ENCODE measurements around the gene GNA14. TPM values are rescaled to one million over a fixed set of nuclear protein-coding genes. Genes with fewer than 3 reads are reported as not detected.
A peak's percentile ranks its signal among the peaks of the same experiment; 100 is the strongest.
"Not testable (repeated sequence)": the region's sequence is repeated elsewhere in the genome, so short reads cannot be mapped to it uniquely, and the experiment has no call there.

The GNA14 gene
- total RNA-seq, 2 experiments from 2014 or later = not detected

DNA sequence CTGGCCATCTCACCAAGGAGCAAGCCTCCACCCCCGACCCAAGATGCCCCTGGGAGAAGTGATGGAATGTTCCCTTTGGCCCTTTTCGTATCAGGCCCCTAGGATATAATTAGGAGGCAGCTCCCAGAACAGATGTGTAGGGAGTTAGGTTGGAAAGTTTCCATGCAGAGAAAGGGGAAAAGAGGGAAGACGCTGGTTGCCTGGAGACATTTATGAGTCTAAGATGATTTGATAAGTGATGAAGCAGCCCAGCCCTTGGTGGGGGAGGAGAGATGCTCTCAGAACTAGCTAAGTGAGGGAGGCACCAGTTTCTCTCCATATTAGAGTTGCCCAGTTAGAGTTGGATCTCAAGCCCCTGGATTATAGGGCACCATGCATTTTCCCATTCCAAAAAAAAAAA lies 137.5 kb downstream of the GNA14 start:
- no peaks in the 10 kb centered on the region for H3K36me3 Mint-ChIP-seq
- no peaks in the 10 kb centered on the region for H3K9me3 Mint-ChIP-seq
- no peak overlapping the region for H3K27ac Mint-ChIP-seq
- no peak for DNase-seq
- no peaks in the 10 kb centered on the region for H3K27me3 Mint-ChIP-seq
- H3K4me3 Mint-ChIP-seq = no peak overlapping the region
- no peaks in the 10 kb centered on the region for H3K4me1 Mint-ChIP-seq

DNA sequence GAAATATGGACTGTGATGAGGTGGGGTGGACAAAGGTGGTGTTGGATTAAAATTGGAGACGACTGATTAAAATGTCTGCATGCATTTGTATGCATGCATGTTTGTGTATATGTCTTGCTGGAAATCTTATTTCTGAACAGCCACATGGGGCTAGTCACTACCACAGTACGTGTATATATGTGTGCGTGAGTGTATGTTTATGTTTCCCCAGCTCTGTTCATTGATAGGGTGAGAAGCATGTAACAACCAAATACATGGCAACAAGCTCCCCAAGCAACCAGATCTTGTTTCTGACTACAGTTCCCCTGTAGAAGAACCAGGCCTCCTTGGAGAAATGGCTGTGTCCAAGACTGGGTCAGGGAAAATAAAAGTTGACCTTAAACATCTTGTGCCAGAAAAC lies 139.7 kb downstream of the GNA14 start:
- Mint-ChIP-seq H3K36me3 (no peaks in the 10 kb centered on the region), H3K4me1 (no peaks in the 10 kb centered on the region), H3K9me3 (no peaks in the 10 kb centered on the region), H3K27ac (no peak overlapping the region), H3K4me3 (no peak overlapping the region), H3K27me3 (no peaks in the 10 kb centered on the region)
- no peak for DNase-seq

- Mint-ChIP-seq H3K4me3 (no peak overlapping the region), H3K27me3 (no peaks in the 10 kb centered on the region), H3K9me3 (no peaks in the 10 kb centered on the region), H3K27ac (no peak overlapping the region), H3K4me1 (no peaks in the 10 kb centered on the region), H3K36me3 (no peaks in the 10 kb centered on the region)
- DNase-seq = no peak
Measured at GRCh38 chr9:77507212-77507961, 140.7 kb downstream of the GNA14 start.

DNA sequence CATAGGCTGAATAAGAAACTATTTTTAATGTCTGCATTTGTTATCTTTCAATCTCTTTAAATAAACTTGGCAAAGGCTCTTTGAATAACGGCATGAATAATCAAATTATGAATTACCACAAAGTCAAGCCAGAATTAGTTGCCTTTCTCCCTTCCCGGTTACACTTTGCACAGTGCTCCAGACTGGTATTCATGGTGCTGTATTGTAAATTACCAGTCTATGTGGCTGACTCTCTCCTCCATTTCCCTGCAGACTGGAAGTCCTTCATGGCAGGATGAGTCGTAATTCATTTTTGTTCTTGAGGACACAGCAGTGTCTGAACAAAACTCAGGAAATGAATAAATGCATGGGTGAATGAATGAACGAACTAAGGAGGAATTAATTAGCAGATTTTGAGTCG lies 142.9 kb downstream of the GNA14 start:
- Mint-ChIP-seq H3K27me3 (no peaks in the 10 kb centered on the region), H3K4me1 (no peaks in the 10 kb centered on the region), H3K9me3 (no peaks in the 10 kb centered on the region), H3K36me3 (no peaks in the 10 kb centered on the region), H3K4me3 (no peak overlapping the region), H3K27ac (no peak overlapping the region)
- no peak for DNase-seq

- H3K36me3 Mint-ChIP-seq = no peaks in the 10 kb centered on the region
- H3K27ac Mint-ChIP-seq = no peak overlapping the region
- H3K9me3 Mint-ChIP-seq = no peaks in the 10 kb centered on the region
- no peak for DNase-seq
- H3K4me1 Mint-ChIP-seq = no peaks in the 10 kb centered on the region
- H3K27me3 Mint-ChIP-seq = no peaks in the 10 kb centered on the region
- no peak overlapping the region for H3K4me3 Mint-ChIP-seq
Measured at GRCh38 chr9:77502568-77502967, 145.6 kb downstream of the GNA14 start.

DNA sequence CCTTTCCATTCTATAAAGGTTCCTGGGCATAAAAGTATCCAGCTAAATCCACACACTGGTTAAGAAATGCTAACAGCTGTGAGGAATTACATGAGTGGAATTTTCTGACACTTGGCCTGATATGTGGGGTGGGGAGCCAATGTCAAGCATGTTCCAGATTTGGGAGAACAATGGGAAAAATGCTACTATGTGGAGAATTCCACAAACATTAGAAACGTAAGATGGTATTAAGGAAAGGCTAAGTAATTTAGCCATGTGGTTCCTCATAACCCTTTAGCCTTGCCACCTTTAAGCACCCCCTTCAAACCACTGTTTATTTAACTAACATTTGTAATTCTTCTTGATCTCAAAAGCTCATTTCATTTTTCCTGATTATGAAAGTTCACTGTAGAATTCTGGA lies 149.2 kb downstream of the GNA14 start:
- Mint-ChIP-seq H3K36me3 (no peaks in the 10 kb centered on the region), H3K4me1 (no peaks in the 10 kb centered on the region), H3K27ac (no peak overlapping the region)

GRCh38 chr9:77497322-77498198 lies 150.6 kb downstream of the GNA14 start:
- Mint-ChIP-seq H3K27me3 (no peaks in the 10 kb centered on the region), H3K9me3 (no peaks in the 10 kb centered on the region), H3K27ac (no peak overlapping the region), H3K36me3 (no peaks in the 10 kb centered on the region), H3K4me1 (no peaks in the 10 kb centered on the region), H3K4me3 (no peak overlapping the region)
- no peak for DNase-seq

More for the DNA sequence above, 149.2 kb downstream of the GNA14 start:
- no peaks in the 10 kb centered on the region for H3K27me3 Mint-ChIP-seq
- no peak for DNase-seq
- no peaks in the 10 kb centered on the region for H3K9me3 Mint-ChIP-seq
- H3K4me3 Mint-ChIP-seq = no peak overlapping the region

DNA sequence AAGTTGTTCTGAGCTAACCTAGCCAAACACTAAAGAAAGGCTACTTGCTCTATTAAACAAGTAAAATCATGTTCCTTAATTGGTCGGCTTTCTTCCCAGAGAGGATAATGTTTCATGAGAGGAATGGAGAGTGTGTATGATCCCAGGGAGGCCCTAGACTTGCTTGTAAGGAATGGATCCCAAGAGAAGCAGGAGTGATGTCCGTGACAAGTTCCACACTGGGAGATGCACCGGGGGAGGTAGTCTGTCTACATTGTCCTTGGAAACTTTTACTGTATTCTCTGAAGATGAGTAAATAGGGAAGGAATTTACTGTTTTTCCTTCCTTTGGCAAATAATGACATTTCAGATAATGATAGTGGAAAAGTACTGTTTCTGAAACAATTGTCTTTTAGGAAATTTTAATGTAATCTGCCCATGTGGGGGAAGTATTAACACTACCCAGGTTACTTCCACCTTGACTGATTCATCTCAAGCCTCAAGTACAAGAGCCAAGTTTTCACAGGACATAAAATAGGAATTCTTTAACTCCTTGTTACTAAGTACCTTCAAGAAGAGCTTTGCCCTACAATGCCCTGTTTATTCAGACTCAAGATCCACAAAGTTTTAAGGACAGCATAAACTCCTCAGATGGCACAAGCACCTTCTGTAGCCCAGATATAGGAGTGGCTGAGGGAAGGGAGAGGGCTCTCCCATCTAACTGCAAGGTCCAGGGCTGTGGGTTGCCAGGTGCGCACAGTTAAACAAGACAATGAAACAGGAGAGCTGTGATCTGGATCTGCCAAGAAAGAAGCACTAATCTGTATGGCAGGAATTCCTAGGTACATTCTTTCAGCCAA lies 152.1 kb downstream of the GNA14 start:
- Mint-ChIP-seq H3K27me3 (no peaks in the 10 kb centered on the region), H3K4me3 (no peak overlapping the region), H3K27ac (no peak overlapping the region), H3K4me1 (no peaks in the 10 kb centered on the region), H3K9me3 (peaks cover 2% of the 10 kb centered on the region), H3K36me3 (no peaks in the 10 kb centered on the region)
- DNase-seq = no peak

- H3K36me3 Mint-ChIP-seq, H3K4me1 Mint-ChIP-seq, H3K27me3 Mint-ChIP-seq, H3K27ac Mint-ChIP-seq, H3K4me3 Mint-ChIP-seq, DNase-seq: not testable (repeated sequence)
- H3K9me3 Mint-ChIP-seq = peaks cover 13% of the 10 kb centered on the region
Measured at GRCh38 chr9:77490279-77490678, 157.8 kb downstream of the GNA14 start.

- H3K27ac Mint-ChIP-seq, H3K4me1 Mint-ChIP-seq, H3K36me3 Mint-ChIP-seq, H3K27me3 Mint-ChIP-seq: not testable (repeated sequence)
- peak; percentile 5 for DNase-seq
- peaks cover 13% of the 10 kb centered on the region for H3K9me3 Mint-ChIP-seq
- H3K4me3 Mint-ChIP-seq = peak overlapping the region; percentile 77
Measured at GRCh38 chr9:77489405-77490163, 158.5 kb downstream of the GNA14 start.

GRCh38 chr9:77488439-77489126 lies 159.5 kb downstream of the GNA14 start:
- DNase-seq = no peak
- Mint-ChIP-seq H3K36me3 (peaks cover 7% of the 10 kb centered on the region), H3K4me1 (peaks cover 8% of the 10 kb centered on the region), H3K27ac (no peak overlapping the region), H3K9me3 (peaks cover 13% of the 10 kb centered on the region), H3K27me3 (no peaks in the 10 kb centered on the region), H3K4me3 (peak overlapping the region; percentile 77)

DNA sequence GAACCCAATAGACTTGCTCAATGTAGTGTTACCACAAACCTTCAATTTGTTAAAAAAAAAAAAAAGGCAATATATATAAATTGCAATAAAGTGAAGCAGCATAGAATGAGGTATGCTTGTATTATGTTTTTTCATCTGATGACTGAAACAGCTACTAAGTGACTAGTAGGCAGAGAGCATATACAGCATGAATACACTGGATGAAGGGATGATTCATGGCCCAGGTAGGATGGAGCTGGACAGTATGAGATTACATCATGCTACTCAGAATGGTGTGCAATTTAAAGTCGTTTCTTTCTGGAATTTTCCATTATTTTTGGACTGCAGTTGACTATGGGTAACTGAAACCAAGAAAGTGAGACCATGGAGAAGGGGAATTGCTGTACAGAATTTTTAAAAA lies 161.2 kb downstream of the GNA14 start:
- peaks cover 7% of the 10 kb centered on the region for H3K36me3 Mint-ChIP-seq

GRCh38 chr9:77486463-77486862 lies 161.7 kb downstream of the GNA14 start:
- Mint-ChIP-seq H3K4me1 (peaks cover 8% of the 10 kb centered on the region), H3K27me3 (no peaks in the 10 kb centered on the region), H3K27ac (no peak overlapping the region), H3K4me3 (no peak overlapping the region), H3K36me3 (peaks cover 7% of the 10 kb centered on the region), H3K9me3 (peaks cover 13% of the 10 kb centered on the region)
- DNase-seq = no peak

More for the DNA sequence above, 161.2 kb downstream of the GNA14 start:
- Mint-ChIP-seq H3K9me3 (peaks cover 13% of the 10 kb centered on the region), H3K27me3 (no peaks in the 10 kb centered on the region), H3K4me1 (peaks cover 8% of the 10 kb centered on the region), H3K27ac (no peak overlapping the region), H3K4me3 (no peak overlapping the region)
- no peak for DNase-seq

Data from activated naive CD8-positive, alpha-beta T cell treated with anti-CD3 and anti-CD28 coated beads for 36 hours (primary cell).